ENCODE measurements around the gene IL17REL. TPM values are rescaled to one million over a fixed set of nuclear protein-coding genes. Genes with fewer than 3 reads are reported as not detected.
A peak's percentile ranks its signal among the peaks of the same experiment; 100 is the strongest.

IL17REL gene
- total and polyA plus RNA-seq, 10 of the 15 experiments (the other 5 are each of a cell fraction or from before 2014, with no cell fraction given), result 0.03 TPM; not detected in 9

DNA sequence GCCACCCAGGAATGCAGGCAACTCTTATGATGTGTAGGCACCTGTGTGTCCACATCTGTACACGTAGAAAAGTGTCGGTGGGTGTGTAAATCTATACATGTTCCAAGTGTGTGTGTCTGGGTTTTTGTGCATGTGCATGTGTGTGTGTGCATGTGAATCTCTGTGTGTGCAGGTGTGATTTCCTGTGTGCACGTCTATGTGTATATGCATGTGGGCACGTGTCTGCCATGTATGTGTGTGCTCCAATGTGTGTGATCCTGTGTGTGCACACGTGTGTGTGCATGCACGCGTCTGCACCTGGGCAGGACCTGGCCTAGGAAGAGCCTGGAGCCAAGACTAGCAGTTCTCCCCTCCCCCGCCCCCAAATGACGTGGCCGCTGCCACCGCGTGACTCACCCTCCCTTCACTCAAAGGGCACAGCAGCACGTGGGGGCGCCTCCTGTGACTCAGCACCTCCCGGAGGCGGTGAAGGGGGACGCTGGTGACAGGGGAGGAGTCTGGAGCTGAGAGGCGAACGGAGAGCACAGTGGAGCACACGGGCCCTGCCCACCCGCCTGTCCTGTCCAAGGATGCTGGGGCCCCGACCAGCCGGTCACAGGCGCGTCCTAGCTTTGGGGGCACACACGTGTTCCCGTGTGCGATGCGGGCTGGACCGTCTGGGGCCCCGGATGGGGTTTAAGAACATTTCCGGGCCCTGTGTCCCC, 41.9 kb downstream of the IL17REL start:
- H3K27me3 ChIP-seq (replicated peaks in 1 of 2; ENCODE audit: control insufficient read depth in 2 of 2, insufficient read depth in 2 of 2, low read length in 1 of 2), result no peaks in the 10 kb centered on the region
- WGBS (ENCODE audit: insufficient coverage, insufficient replicate concordance, low lambda C conversion rate, missing lambda C conversion rate), result 2% methylated on average over 32 of the region's 32 CpGs
- RAD21 ChIA-PET (ENCODE audit: unreplicated experiment), result interaction anchor here (0.6 to 1.2 kb wide), 3 partner anchors 9 to 60 kb away, joined by 3 to 6 read pairs (median 4); no protein-coding TSS in a partner anchor
- no peaks in the 10 kb centered on the region for H4K20me1 ChIP-seq (ENCODE audit: control insufficient read depth, insufficient read depth)
- SMC1A ChIA-PET (ENCODE audit: uncharacterized antibody, unreplicated experiment), result interaction anchor here (0.7 kb wide), 1 partner anchor 524 kb away, joined by 3 read pairs; no protein-coding TSS in a partner anchor
- peak overlapping the region; percentile 96 for H3K4me2 ChIP-seq (ENCODE audit: control insufficient read depth, insufficient read depth)
- DNase-seq (ENCODE audit: low read depth, low spot score), result peak; percentile 85
- in situ Hi-C loops (cut with MboI), result no loop called here
- no peaks in the 10 kb centered on the region; a peak in 1 of 4 replicates for H3K36me3 ChIP-seq (ENCODE audit: control insufficient read depth in 2 of 2, insufficient read depth in 2 of 2, low read length in 1 of 2)
- POLR2A ChIA-PET, result interaction anchor here (0.6 to 1.8 kb wide), 6 partner anchors 9 to 43 kb away, joined by 3 to 14 read pairs (median 4); partner anchors contain the start of gene PIM3
- CTCF ChIA-PET, result interaction anchor here (0.9 to 1.0 kb wide), 3 partner anchors 8 to 60 kb away, joined by 3 read pairs; no protein-coding TSS in a partner anchor
- peak overlapping the region; percentile 86 for H3K9ac ChIP-seq (ENCODE audit: control insufficient read depth, insufficient read depth, low read length)
- peak overlapping the region; percentile 51; the same call in 1 of the 2 replicates for H2AFZ ChIP-seq (ENCODE audit: control insufficient read depth, low read depth, low read length)
- BruUV-seq (replicated peaks), result no TSS peak
- intact Hi-C loops (cut with micrococcal nuclease; ENCODE audit: unreplicated experiment), result loop anchor here (2.0 kb wide), 1 partner anchor 40 kb away; no protein-coding TSS in a partner anchor
- H3K79me2 ChIP-seq (ENCODE audit: control insufficient read depth, insufficient read depth, low read length), result peaks cover 10% of the 10 kb centered on the region
- no peaks in the 10 kb centered on the region for H3K9me3 ChIP-seq (replicated peaks; ENCODE audit: control insufficient read depth, insufficient read depth, low read length)
- H3K27ac ChIP-seq (ENCODE audit: control insufficient read depth, insufficient read depth), result peak overlapping the region; percentile 89
- peak; percentile 84 for ATAC-seq
- peak; percentile 87 for FAIRE-seq
- H3K4me3 ChIP-seq, result peak overlapping the region; percentile 76
- peaks cover 41% of the 10 kb centered on the region for H3K4me1 ChIP-seq (ENCODE audit: control insufficient read depth, insufficient read depth, low read length)
- TF ChIP-seq ESRRA (IDR thresholded peaks at IDR 0.05; ENCODE audit: low read length) (peak; percentile 64; the same call in 1 of the 2 replicates), TARDBP (IDR thresholded peaks at IDR 0.05; ENCODE audit: borderline replicate concordance) (0 out of 2 replicates have a peak, but pooled peaks have one; percentile 38), TBL1XR1 (IDR thresholded peaks at IDR 0.05; ENCODE audit: low read depth, low read length) (peak; percentile 85), RAD51 (IDR thresholded peaks at IDR 0.05) (peak; percentile 97), JUND (IDR thresholded peaks at IDR 0.05; ENCODE audit: low read depth, low read length) (peak; percentile 91), GABPA (IDR thresholded peaks at IDR 0.05; ENCODE audit: low read depth) (no peak; the same call in 1 of the 2 replicates), ETV6 (conservative IDR thresholded peaks at IDR 0.05 in 1 of 2, IDR thresholded peaks at IDR 0.05 in 1 of 2; ENCODE audit: borderline replicate concordance in 1 of 2, low read depth in 1 of 2) (no peak), NFYA (IDR thresholded peaks at IDR 0.05; ENCODE audit: borderline replicate concordance, low read depth, low read length) (no peak), CREB1 (IDR thresholded peaks at IDR 0.05; ENCODE audit: low read depth) (peak; percentile 94), SUZ12 (IDR thresholded peaks at IDR 0.05; ENCODE audit: unreplicated experiment) (no peak), CEBPB (IDR thresholded peaks at IDR 0.05; ENCODE audit: borderline replicate concordance in 1 of 2, low read depth in 2 of 2, low read length in 2 of 2) (no peak), ATF7 (IDR thresholded peaks at IDR 0.05; ENCODE audit: low read depth) (peak; percentile 96), POU2F2 (IDR thresholded peaks at IDR 0.05; ENCODE audit: borderline replicate concordance, low read depth, low read length) (peak; percentile 44; the same call in 2 of the 3 replicates), CBX3 (IDR thresholded peaks at IDR 0.05; ENCODE audit: borderline replicate concordance, low read depth) (no peak), BRCA1 (IDR thresholded peaks at IDR 0.05; ENCODE audit: low read depth, low read length) (no peak)
- TF ChIP-seq, protein P1, sequence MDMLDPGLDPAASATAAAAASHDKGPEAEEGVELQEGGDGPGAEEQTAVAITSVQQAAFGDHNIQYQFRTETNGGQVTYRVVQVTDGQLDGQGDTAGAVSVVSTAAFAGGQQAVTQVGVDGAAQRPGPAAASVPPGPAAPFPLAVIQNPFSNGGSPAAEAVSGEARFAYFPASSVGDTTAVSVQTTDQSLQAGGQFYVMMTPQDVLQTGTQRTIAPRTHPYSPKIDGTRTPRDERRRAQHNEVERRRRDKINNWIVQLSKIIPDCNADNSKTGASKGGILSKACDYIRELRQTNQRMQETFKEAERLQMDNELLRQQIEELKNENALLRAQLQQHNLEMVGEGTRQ (IDR thresholded peaks at IDR 0.05; ENCODE audit: borderline replicate concordance, low read depth, low read length), result peak; percentile 92
- TF ChIP-seq, protein P2, sequence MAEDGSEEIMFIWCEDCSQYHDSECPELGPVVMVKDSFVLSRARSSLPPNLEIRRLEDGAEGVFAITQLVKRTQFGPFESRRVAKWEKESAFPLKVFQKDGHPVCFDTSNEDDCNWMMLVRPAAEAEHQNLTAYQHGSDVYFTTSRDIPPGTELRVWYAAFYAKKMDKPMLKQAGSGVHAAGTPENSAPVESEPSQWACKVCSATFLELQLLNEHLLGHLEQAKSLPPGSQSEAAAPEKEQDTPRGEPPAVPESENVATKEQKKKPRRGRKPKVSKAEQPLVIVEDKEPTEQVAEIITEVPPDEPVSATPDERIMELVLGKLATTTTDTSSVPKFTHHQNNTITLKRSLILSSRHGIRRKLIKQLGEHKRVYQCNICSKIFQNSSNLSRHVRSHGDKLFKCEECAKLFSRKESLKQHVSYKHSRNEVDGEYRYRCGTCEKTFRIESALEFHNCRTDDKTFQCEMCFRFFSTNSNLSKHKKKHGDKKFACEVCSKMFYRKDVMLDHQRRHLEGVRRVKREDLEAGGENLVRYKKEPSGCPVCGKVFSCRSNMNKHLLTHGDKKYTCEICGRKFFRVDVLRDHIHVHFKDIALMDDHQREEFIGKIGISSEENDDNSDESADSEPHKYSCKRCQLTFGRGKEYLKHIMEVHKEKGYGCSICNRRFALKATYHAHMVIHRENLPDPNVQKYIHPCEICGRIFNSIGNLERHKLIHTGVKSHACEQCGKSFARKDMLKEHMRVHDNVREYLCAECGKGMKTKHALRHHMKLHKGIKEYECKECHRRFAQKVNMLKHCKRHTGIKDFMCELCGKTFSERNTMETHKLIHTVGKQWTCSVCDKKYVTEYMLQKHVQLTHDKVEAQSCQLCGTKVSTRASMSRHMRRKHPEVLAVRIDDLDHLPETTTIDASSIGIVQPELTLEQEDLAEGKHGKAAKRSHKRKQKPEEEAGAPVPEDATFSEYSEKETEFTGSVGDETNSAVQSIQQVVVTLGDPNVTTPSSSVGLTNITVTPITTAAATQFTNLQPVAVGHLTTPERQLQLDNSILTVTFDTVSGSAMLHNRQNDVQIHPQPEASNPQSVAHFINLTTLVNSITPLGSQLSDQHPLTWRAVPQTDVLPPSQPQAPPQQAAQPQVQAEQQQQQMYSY (CRISPR knock-in tag; IDR thresholded peaks at IDR 0.05), result no peak
